Measurements from ENCODE around the gene B4GALT6.

DNA sequence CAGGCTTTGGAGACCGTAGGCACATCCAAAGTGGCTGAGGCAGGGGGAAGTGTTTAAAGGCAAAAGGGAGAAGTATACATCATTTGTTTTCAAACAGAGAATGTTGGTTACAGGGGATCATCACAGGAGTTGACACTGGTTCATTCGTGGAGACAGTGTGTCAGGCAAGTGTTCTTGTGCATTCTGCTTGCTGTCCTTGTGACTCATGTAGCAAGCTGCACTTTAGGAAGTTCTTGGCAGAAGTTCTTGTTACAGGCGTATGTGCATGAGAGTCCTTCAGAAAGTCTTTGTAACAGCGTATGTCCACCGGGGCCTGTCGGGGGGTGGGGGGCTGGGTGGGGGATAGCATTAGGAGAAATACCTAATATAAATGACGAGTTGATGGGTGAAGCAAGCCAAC is 36.5 kb upstream of the B4GALT6 start:
- TF ChIP-seq POLR2AphosphoS5 (IDR thresholded peaks at IDR 0.05; ENCODE audit: low read depth, low read length), result no peak
- TF ChIP-seq POLR2A (IDR thresholded peaks at IDR 0.05; ENCODE audit: low read depth, low read length), result no peak
- TF ChIP-seq SPI1 (IDR thresholded peaks at IDR 0.05; ENCODE audit: low read depth, low read length), result no peak
- TF ChIP-seq PAX5 (IDR thresholded peaks at IDR 0.05; ENCODE audit: insufficient read depth, low read length, severe bottlenecking), result no peak

All from GM12891 (cell line).